ENCODE data around the gene CACNA1B. TPM values are rescaled to one million over a fixed set of nuclear protein-coding genes. Genes with fewer than 3 reads are reported as not detected.

Gene CACNA1B
- total RNA-seq, 1 donor from 2014 or later, result not detected

GRCh38 chr9:138060365-138060764 is 182.8 kb downstream of the CACNA1B start:
- no peak for FAIRE-seq

GRCh38 chr9:138060881-138061280 is 183.3 kb downstream of the CACNA1B start:
- Histone ChIP-seq H3K27me3 (ENCODE audit: control insufficient read depth, insufficient read depth, low read length) (no peaks in the 10 kb centered on the region), H3K36me3 (ENCODE audit: control insufficient read depth, insufficient read depth, low read length) (no peaks in the 10 kb centered on the region), H3K4me3 (ENCODE audit: low read depth, low read length) (no peak overlapping the region)
- FAIRE-seq (no peak), DNase-seq (ENCODE audit: low read depth) (no peak)
- TF ChIP-seq, protein P1, sequence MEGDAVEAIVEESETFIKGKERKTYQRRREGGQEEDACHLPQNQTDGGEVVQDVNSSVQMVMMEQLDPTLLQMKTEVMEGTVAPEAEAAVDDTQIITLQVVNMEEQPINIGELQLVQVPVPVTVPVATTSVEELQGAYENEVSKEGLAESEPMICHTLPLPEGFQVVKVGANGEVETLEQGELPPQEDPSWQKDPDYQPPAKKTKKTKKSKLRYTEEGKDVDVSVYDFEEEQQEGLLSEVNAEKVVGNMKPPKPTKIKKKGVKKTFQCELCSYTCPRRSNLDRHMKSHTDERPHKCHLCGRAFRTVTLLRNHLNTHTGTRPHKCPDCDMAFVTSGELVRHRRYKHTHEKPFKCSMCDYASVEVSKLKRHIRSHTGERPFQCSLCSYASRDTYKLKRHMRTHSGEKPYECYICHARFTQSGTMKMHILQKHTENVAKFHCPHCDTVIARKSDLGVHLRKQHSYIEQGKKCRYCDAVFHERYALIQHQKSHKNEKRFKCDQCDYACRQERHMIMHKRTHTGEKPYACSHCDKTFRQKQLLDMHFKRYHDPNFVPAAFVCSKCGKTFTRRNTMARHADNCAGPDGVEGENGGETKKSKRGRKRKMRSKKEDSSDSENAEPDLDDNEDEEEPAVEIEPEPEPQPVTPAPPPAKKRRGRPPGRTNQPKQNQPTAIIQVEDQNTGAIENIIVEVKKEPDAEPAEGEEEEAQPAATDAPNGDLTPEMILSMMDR (IDR thresholded peaks at IDR 0.05; ENCODE audit: insufficient read depth, low read length, severe bottlenecking), result no peak

More at GRCh38 chr9:138060365-138060764, 182.8 kb downstream of the CACNA1B start:
- H3K36me3 ChIP-seq (ENCODE audit: control insufficient read depth, insufficient read depth, low read length), result no peaks in the 10 kb centered on the region
- DNase-seq (ENCODE audit: low read depth), result no peak
- H3K4me3 ChIP-seq (ENCODE audit: low read depth, low read length), result no peak overlapping the region
- TF ChIP-seq, protein P1 (IDR thresholded peaks at IDR 0.05; ENCODE audit: insufficient read depth, low read length, severe bottlenecking), result no peak
- no peaks in the 10 kb centered on the region for H3K27me3 ChIP-seq (ENCODE audit: control insufficient read depth, insufficient read depth, low read length)

- peak; percentile 28 for FAIRE-seq
- DNase-seq (ENCODE audit: low read depth), result no peak
- no peak overlapping the region for H3K4me3 ChIP-seq (ENCODE audit: low read depth, low read length)
- TF ChIP-seq, protein P1 (IDR thresholded peaks at IDR 0.05; ENCODE audit: insufficient read depth, low read length, severe bottlenecking), result no peak
- H3K36me3 ChIP-seq (ENCODE audit: control insufficient read depth, insufficient read depth, low read length), result no peaks in the 10 kb centered on the region
- no peaks in the 10 kb centered on the region for H3K27me3 ChIP-seq (ENCODE audit: control insufficient read depth, insufficient read depth, low read length)
Measured at GRCh38 chr9:138061631-138062030, 184.0 kb downstream of the CACNA1B start.

GRCh38 chr9:138062196-138062595 is 184.6 kb downstream of the CACNA1B start:
- FAIRE-seq, result peak; percentile 36
- H3K36me3 ChIP-seq (ENCODE audit: control insufficient read depth, insufficient read depth, low read length), result no peaks in the 10 kb centered on the region
- no peak for DNase-seq (ENCODE audit: low read depth)
- H3K4me3 ChIP-seq (ENCODE audit: low read depth, low read length), result no peak overlapping the region
- H3K27me3 ChIP-seq (ENCODE audit: control insufficient read depth, insufficient read depth, low read length), result no peaks in the 10 kb centered on the region
- TF ChIP-seq, protein P1 (IDR thresholded peaks at IDR 0.05; ENCODE audit: insufficient read depth, low read length, severe bottlenecking), result no peak

- DNase-seq (ENCODE audit: low read depth), result no peak
- FAIRE-seq, result no peak
- TF ChIP-seq, protein P1 (IDR thresholded peaks at IDR 0.05; ENCODE audit: insufficient read depth, low read length, severe bottlenecking), result no peak
- Histone ChIP-seq H3K36me3 (ENCODE audit: control insufficient read depth, insufficient read depth, low read length) (no peaks in the 10 kb centered on the region), H3K27me3 (ENCODE audit: control insufficient read depth, insufficient read depth, low read length) (no peaks in the 10 kb centered on the region), H3K4me3 (ENCODE audit: low read depth, low read length) (no peak overlapping the region)
Measured at GRCh38 chr9:138063033-138063432, 185.5 kb downstream of the CACNA1B start.

DNA sequence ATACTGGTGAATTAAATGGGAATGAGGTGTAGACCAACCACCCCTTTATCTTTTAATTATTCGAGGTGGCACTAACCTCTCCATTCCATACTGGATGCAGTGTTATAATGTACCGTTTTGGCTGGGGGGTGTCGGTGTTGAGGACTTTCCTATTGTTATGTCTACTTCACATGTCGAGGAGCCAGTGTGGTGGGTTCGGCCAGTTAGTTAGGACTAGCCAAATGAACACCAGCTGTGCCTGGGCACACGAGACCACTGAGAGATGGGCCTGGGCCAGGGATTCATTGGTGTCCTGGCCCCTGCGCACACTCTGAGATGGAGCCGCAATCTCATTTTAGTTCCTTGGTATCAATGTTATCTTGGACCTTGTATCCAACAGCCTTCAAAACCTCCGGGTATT is 186.2 kb downstream of the CACNA1B start:
- DNase-seq (ENCODE audit: low read depth), result no peak
- H3K36me3 ChIP-seq (ENCODE audit: control insufficient read depth, insufficient read depth, low read length), result no peaks in the 10 kb centered on the region
- FAIRE-seq, result no peak
- no peak overlapping the region for H3K4me3 ChIP-seq (ENCODE audit: low read depth, low read length)
- TF ChIP-seq, protein P1 (IDR thresholded peaks at IDR 0.05; ENCODE audit: insufficient read depth, low read length, severe bottlenecking), result no peak
- H3K27me3 ChIP-seq (ENCODE audit: control insufficient read depth, insufficient read depth, low read length), result no peaks in the 10 kb centered on the region

Measured in bronchial epithelial cell (primary cell).